OCI-LY7 (cell line): Measurements from ENCODE around the gene KMO. TPM values are rescaled to one million over a fixed set of nuclear protein-coding genes. Genes with fewer than 3 reads are reported as not detected.
A peak's percentile ranks its signal among the peaks of the same experiment; 100 is the strongest.

Experiments used
- BruUV-seq: library from RNA; stranded (reverse); fragments of 400-500 nt; replicated peaks from 2 replicates; lab custom pipeline; 2021; lab: Mats Ljungman, UMichigan
- CTCF ChIA-PET: fragments of 300-600 bp; sonication (Branson Sonifier 250); formaldehyde crosslinking; loops from one replicate; lab custom pipeline; 2022; ENCODE audit warnings: antibody characterized with exemption; ENCODE audit not compliant: unreplicated experiment; lab: Charles Lee
- POLR2A ChIA-PET: fragments of 300-600 bp; sonication (Branson Sonifier 250); formaldehyde crosslinking; loops from one replicate; lab custom pipeline; 2022; ENCODE audit warnings: antibody characterized with exemption; lab: Charles Lee
- DNase-seq: peaks from one replicate; pipeline ENCODE4 v3.0.0-alpha.2; 2015; ENCODE audit warnings: low spot score
- H2AFZ ChIP-seq: fragments of 200-600 bp; sonication (generic), shearing (Covaris generic); 2 replicates; pipeline ENCODE4 v1.6.1; 2014; ENCODE audit warnings: mild to moderate bottlenecking, antibody characterized with exemption, low read length, moderate library complexity
- H3K27ac ChIP-seq: fragments of 200-600 bp; sonication (generic); 2 replicates; pipeline ENCODE4 v1.5.1; 2014; ENCODE audit warnings: mixed run types, low read depth, mild to moderate bottlenecking, moderate library complexity, low read length, inconsistent platforms; ENCODE audit not compliant: poor library complexity, severe bottlenecking
- H3K36me3 ChIP-seq: fragments of 200-600 bp; sonication (generic); 2 replicates; pipeline ENCODE4 v1.6.1; 2014; ENCODE audit warnings: mild to moderate bottlenecking, antibody characterized with exemption, low read length, moderate library complexity, mixed read lengths; ENCODE audit not compliant: insufficient read depth
- H3K4me1 ChIP-seq: fragments of 200-600 bp; sonication (generic); 2 replicates; pipeline ENCODE4 v1.5.1; 2014; ENCODE audit warnings: mild to moderate bottlenecking, low read length; ENCODE audit not compliant: insufficient read depth, poor library complexity, severe bottlenecking
- H3K4me2 ChIP-seq: fragments of 200-600 bp; sonication (generic); 2 replicates; pipeline ENCODE4 v1.6.1; 2014; ENCODE audit warnings: mild to moderate bottlenecking, low read length
- H3K4me3 ChIP-seq: fragments of 200-600 bp; sonication (generic); 2 replicates; pipeline ENCODE4 v1.5.1; 2014; ENCODE audit warnings: mild to moderate bottlenecking, low read depth, low read length; ENCODE audit not compliant: poor library complexity, severe bottlenecking
- H3K79me2 ChIP-seq: fragments of 200-600 bp; sonication (generic); 2 replicates; pipeline ENCODE4 v1.6.1; 2016; ENCODE audit warnings: low read depth, mild to moderate bottlenecking, low read length, moderate library complexity, mixed read lengths; ENCODE audit not compliant: insufficient read depth
- H3K9me2 ChIP-seq: fragments of 200-600 bp; sonication (generic); 2 replicates; pipeline ENCODE4 v1.6.1; 2016; ENCODE audit warnings: mild to moderate bottlenecking, low read length, mixed read lengths; ENCODE audit not compliant: insufficient read depth
- H3K9me3 ChIP-seq: fragments of 200-600 bp; sonication (generic); 2 replicates; pipeline ENCODE4 v1.6.1; 2014; ENCODE audit warnings: mild to moderate bottlenecking, mixed run types, low read length, mixed read lengths
- H4K20me1 ChIP-seq: fragments of 200-600 bp; sonication (generic); 2 replicates; pipeline ENCODE4 v1.6.1; 2014; ENCODE audit warnings: mild to moderate bottlenecking, antibody characterized with exemption, low read length, moderate library complexity, mixed read lengths; ENCODE audit not compliant: insufficient read depth
- CTCF ChIP-seq: fragments of 200-600 bp; sonication (generic); conservative IDR thresholded peaks from 2 replicates; pipeline ENCODE4 v1.5.1; 2014; ENCODE audit warnings: mild to moderate bottlenecking, antibody characterized with exemption, low read length, moderate library complexity, mixed read lengths
- EZH2phosphoT487 ChIP-seq: fragments of 200-600 bp; sonication (generic); IDR thresholded peaks from 2 replicates; pipeline ENCODE4 v1.6.1; 2018; ENCODE audit warnings: low read depth, borderline replicate concordance, mild to moderate bottlenecking, mixed run types, antibody characterized with exemption, low read length, moderate library complexity, mixed read lengths
- intact Hi-C: fragments of 100-400 bp; cut with micrococcal nuclease; formaldehyde crosslinking; loops from one replicate; pipeline ENCODE4 v1.10.0; 2022; ENCODE audit not compliant: unreplicated experiment
- total RNA-seq, 2 experiments: library from RNA; depleted of rRNA in 1 of 2; stranded (reverse); fragments of >200 nt in 1 of 2; shearing (Covaris generic) in 1 of 2; gene quantifications; 2 replicates each; pipeline ENCODE4 v1.2.3, GENCODE V29; 2014 to 2022

The KMO gene
- total RNA-seq, 2 experiments from 2014 or later, result 3.2 to 14.2 TPM

GRCh38 chr1:241551759-241552638 lies 19.8 kb downstream of the KMO start:
- H3K9me3 ChIP-seq, result no peaks in the 10 kb centered on the region
- no TSS peak for BruUV-seq
- peaks cover 38% of the 10 kb centered on the region for H3K36me3 ChIP-seq
- peak overlapping the region; percentile 62 for H3K4me2 ChIP-seq
- no peaks in the 10 kb centered on the region for H3K79me2 ChIP-seq
- no peaks in the 10 kb centered on the region for H4K20me1 ChIP-seq
- DNase-seq, result peak; percentile 77
- H3K27ac ChIP-seq, result peak overlapping the region; percentile 73
- intact Hi-C loops, result no loop called here
- H3K4me3 ChIP-seq, result peak overlapping the region; percentile 57
- TF ChIP-seq EZH2phosphoT487, result no peak
- no peak for TF ChIP-seq CTCF
- H3K9me2 ChIP-seq, result no peaks in the 10 kb centered on the region
- peaks cover 21% of the 10 kb centered on the region for H3K4me1 ChIP-seq
- ChIA-PET POLR2A (interaction anchor here (0.6 to 1.3 kb wide), 4 partner anchors 12 to 213 kb away, joined by 3 to 4 read pairs (median 3); no protein-coding TSS in a partner anchor), CTCF (no interaction called here)
- H2AFZ ChIP-seq, result peak overlapping the region; percentile 95

GRCh38 chr1:241553886-241554592 lies 21.9 kb downstream of the KMO start:
- Histone ChIP-seq H3K79me2 (no peaks in the 10 kb centered on the region), H2AFZ (no peak overlapping the region), H4K20me1 (no peaks in the 10 kb centered on the region), H3K27ac (no peak overlapping the region), H3K36me3 (peaks cover 38% of the 10 kb centered on the region), H3K4me3 (no peak overlapping the region), H3K4me1 (peaks cover 21% of the 10 kb centered on the region), H3K9me3 (no peaks in the 10 kb centered on the region), H3K4me2 (no peak overlapping the region), H3K9me2 (no peaks in the 10 kb centered on the region)
- intact Hi-C loops, result no loop called here
- ChIA-PET POLR2A (interaction anchor here (0.7 to 2.0 kb wide), 4 partner anchors 8 to 31 kb away, joined by 3 to 4 read pairs (median 4); no protein-coding TSS in a partner anchor), CTCF (no interaction called here)
- no TSS peak for BruUV-seq
- DNase-seq, result no peak
- TF ChIP-seq EZH2phosphoT487 (no peak), CTCF (no peak)
